ENCODE measurements around the gene INPP4A. TPM values are rescaled to one million over a fixed set of nuclear protein-coding genes. Genes with fewer than 3 reads are reported as not detected.

The INPP4A gene
- total and polyA plus RNA-seq, 2 donors (not counting 3 experiments of a cell fraction or from before 2014, with no cell fraction given), result 14.9 to 28.8 TPM

GRCh38 chr2:98471402-98472131 is 26.9 kb downstream of the INPP4A start:
- intact Hi-C loops (cut with micrococcal nuclease), result no loop called here
- H3K9me1 ChIP-seq (replicated peaks; ENCODE audit: control insufficient read depth, extremely low read depth, insufficient read depth, low read length), result no peaks in the 10 kb centered on the region
- no peak overlapping the region for H3K4me2 ChIP-seq (ENCODE audit: insufficient read depth, low read length)
- no peaks in the 10 kb centered on the region for H3K9me3 ChIP-seq (replicated peaks; ENCODE audit: control insufficient read depth, insufficient read depth, low read length)
- H3K79me2 ChIP-seq (ENCODE audit: control insufficient read depth, insufficient read depth, low read length), result peaks cover 24% of the 10 kb centered on the region
- H3K4me1 ChIP-seq (ENCODE audit: control insufficient read depth, extremely low read depth, insufficient read depth, low read length), result no peaks in the 10 kb centered on the region
- no TSS peak for BruUV-seq (replicated peaks)
- ChIA-PET POLR2A (no interaction called here), CTCF (interaction anchor here (1.4 to 2.0 kb wide), 2 partner anchors 8 to 16 kb away, joined by 6 to 9 read pairs; no protein-coding TSS in a partner anchor)
- H3K36me3 ChIP-seq (ENCODE audit: control insufficient read depth in 2 of 2, extremely low read depth in 1 of 2, insufficient read depth in 2 of 2, low read length in 2 of 2), result no peaks in the 10 kb centered on the region
- FAIRE-seq (no peak), DNase-seq (ENCODE audit: low read depth, low spot score) (no peak)
- H2AFZ ChIP-seq (ENCODE audit: low read depth, low read length), result no peak overlapping the region
- no peak overlapping the region for H3K9ac ChIP-seq (replicated peaks; ENCODE audit: extremely low read depth, insufficient read depth, low read length)
- no peak overlapping the region for H3K27ac ChIP-seq (ENCODE audit: insufficient read depth, low read depth, low read length)
- no peak for TF ChIP-seq MAX (IDR thresholded peaks at IDR 0.05; ENCODE audit: insufficient read depth, insufficient read length)
- no peak for TF ChIP-seq GATA2 (IDR thresholded peaks at IDR 0.05; ENCODE audit: insufficient read depth, insufficient read length, low read depth, low read length)
- no peak for TF ChIP-seq FOS (IDR thresholded peaks at IDR 0.05; ENCODE audit: borderline replicate concordance, insufficient read depth, low read length)
- TF ChIP-seq JUN (IDR thresholded peaks at IDR 0.05; ENCODE audit: borderline replicate concordance, insufficient read depth, insufficient read length, low read depth), result no peak
- TF ChIP-seq EZH2 (IDR thresholded peaks at IDR 0.05; ENCODE audit: borderline replicate concordance, low read depth, low read length, severe bottlenecking), result no peak
- H3K4me3 ChIP-seq (replicated peaks in 1 of 3; ENCODE audit: insufficient read depth in 1 of 3, low read depth in 1 of 3, low read length in 3 of 3), result no peak overlapping the region
- H4K20me1 ChIP-seq (replicated peaks; ENCODE audit: control insufficient read depth, extremely low read depth, insufficient read depth, low read length), result no peaks in the 10 kb centered on the region
- H3K27me3 ChIP-seq (ENCODE audit: control insufficient read depth in 2 of 2, insufficient read depth in 2 of 2, low read length in 2 of 2), result no peaks in the 10 kb centered on the region
- dilution Hi-C loops (cut with MboI; ENCODE audit: extremely low pct_ligation_motif_present, low sequenced_read_pairs), result no loop called here

GRCh38 chr2:98472132-98472650 is 27.5 kb downstream of the INPP4A start:
- POLR2A ChIA-PET, result no interaction called here
- intact Hi-C loops (cut with micrococcal nuclease) (no loop called here), dilution Hi-C loops (cut with MboI; ENCODE audit: extremely low pct_ligation_motif_present, low sequenced_read_pairs) (no loop called here)
- Histone ChIP-seq H3K4me1 (ENCODE audit: control insufficient read depth, extremely low read depth, insufficient read depth, low read length) (no peaks in the 10 kb centered on the region), H3K4me3 (replicated peaks in 1 of 3; ENCODE audit: insufficient read depth in 1 of 3, low read depth in 1 of 3, low read length in 3 of 3) (no peak overlapping the region), H3K27me3 (ENCODE audit: control insufficient read depth in 2 of 2, insufficient read depth in 2 of 2, low read length in 2 of 2) (no peaks in the 10 kb centered on the region), H3K27ac (ENCODE audit: insufficient read depth, low read depth, low read length) (no peak overlapping the region), H3K79me2 (ENCODE audit: control insufficient read depth, insufficient read depth, low read length) (peaks cover 18% of the 10 kb centered on the region), H3K4me2 (ENCODE audit: insufficient read depth, low read length) (no peak overlapping the region), H3K9me3 (replicated peaks; ENCODE audit: control insufficient read depth, insufficient read depth, low read length) (no peaks in the 10 kb centered on the region), H2AFZ (ENCODE audit: low read depth, low read length) (no peak overlapping the region), H3K9ac (replicated peaks; ENCODE audit: extremely low read depth, insufficient read depth, low read length) (no peak overlapping the region), H4K20me1 (replicated peaks; ENCODE audit: control insufficient read depth, extremely low read depth, insufficient read depth, low read length) (no peaks in the 10 kb centered on the region), H3K9me1 (replicated peaks; ENCODE audit: control insufficient read depth, extremely low read depth, insufficient read depth, low read length) (no peaks in the 10 kb centered on the region), H3K36me3 (ENCODE audit: control insufficient read depth in 2 of 2, extremely low read depth in 1 of 2, insufficient read depth in 2 of 2, low read length in 2 of 2) (no peaks in the 10 kb centered on the region)
- CTCF ChIA-PET, result interaction anchor here (1.4 to 2.0 kb wide), 2 partner anchors 8 to 15 kb away, joined by 6 to 9 read pairs; no protein-coding TSS in a partner anchor
- no peak for FAIRE-seq
- TF ChIP-seq POLR2A (IDR thresholded peaks at IDR 0.05; ENCODE audit: low read depth, low read length), result no peak
- TF ChIP-seq EZH2 (IDR thresholded peaks at IDR 0.05; ENCODE audit: borderline replicate concordance, low read depth, low read length, severe bottlenecking), result no peak
- TF ChIP-seq FOS (IDR thresholded peaks at IDR 0.05; ENCODE audit: borderline replicate concordance, insufficient read depth, low read length), result no peak
- TF ChIP-seq POLR2AphosphoS5 (IDR thresholded peaks at IDR 0.05; ENCODE audit: insufficient read depth, low read depth, low read length), result no peak
- TF ChIP-seq GATA2 (IDR thresholded peaks at IDR 0.05; ENCODE audit: insufficient read depth, insufficient read length, low read depth, low read length), result no peak
- no peak for TF ChIP-seq MYC (IDR thresholded peaks at IDR 0.05; ENCODE audit: low read depth, low read length)
- BruUV-seq (replicated peaks), result no TSS peak
- DNase-seq (ENCODE audit: low read depth, low spot score), result no peak

All from endothelial cell of umbilical vein (primary cell).